Heart right ventricle (tissue), 16 donors: Measurements from ENCODE around the gene TSPAN11. TPM values are rescaled to one million over a fixed set of nuclear protein-coding genes. Genes with fewer than 3 reads are reported as not detected.

Experiments
- ATAC-seq, 8 donors: fragments of 200-7000 bp; cut with Tn5 transposase; one replicate each; pipeline ENCODE4 v1.9.1; 2020; ENCODE audit warnings: mild to moderate bottlenecking in 8 of 8, moderate library complexity in 8 of 8, moderate number of reproducible peaks in 1 of 8
- DNase-seq, 2 donors: peaks; one replicate each; pipeline ENCODE4 v3.0.0-alpha.2; 2020
- H3K27ac ChIP-seq, 10 donors: fragments of 200-600 bp; sonication (generic) in 2 of 10; one replicate each; pipeline versions ENCODE4 v1.5.0 to v1.8.0; 2020 to 2022; ENCODE audit warnings: mild to moderate bottlenecking in 3 of 10
- H3K27me3 ChIP-seq, 7 donors: fragments of 200-600 bp; one replicate each; pipeline ENCODE4 v1.8.0; 2021 to 2022; ENCODE audit warnings: mild to moderate bottlenecking in 2 of 7
- H3K36me3 ChIP-seq, 9 donors: fragments of 200-600 bp; sonication (generic) in 1 of 9; one replicate each; pipeline versions ENCODE4 v1.5.0 to v1.8.0; 2020 to 2022; ENCODE audit warnings: mild to moderate bottlenecking in 2 of 9
- H3K4me1 ChIP-seq, 9 donors: fragments of 200-600 bp; sonication (generic) in 1 of 9; one replicate each; pipeline versions ENCODE4 v1.5.0 to v1.8.0; 2020 to 2022; ENCODE audit warnings: mild to moderate bottlenecking in 4 of 9
- H3K4me3 ChIP-seq, 10 donors: fragments of 200-600 bp; sonication (generic) in 2 of 10; one replicate each; pipeline versions ENCODE4 v1.5.0 to v1.8.0; 2020 to 2022; ENCODE audit warnings: mild to moderate bottlenecking in 7 of 10, moderate library complexity in 2 of 10
- H3K9me3 ChIP-seq, 11 donors: fragments of 200-600 bp in 10 of 11; sonication (generic) in 2 of 11; one replicate each; pipeline versions ENCODE4 v1.5.0 to v1.8.0; 2013 to 2022; ENCODE audit warnings: mild to moderate bottlenecking in 2 of 11, control low read depth in 1 of 11, moderate library complexity in 1 of 11
- CTCF ChIP-seq, 9 donors: fragments of 200-600 bp; sonication (generic) in 2 of 9; IDR thresholded peaks; one replicate each; pipeline versions ENCODE4 v1.5.0 to v1.8.0; 2021 to 2022; ENCODE audit warnings: antibody characterized with exemption in 9 of 9, mild to moderate bottlenecking in 5 of 9, moderate library complexity in 1 of 9
- WGBS, 2 donors: extraction: QIAGEN DNeasy Blood & Tissue Kit; methylation state at CpG; one replicate each; pipeline ENCODE4 v1.1.7; 2013; ENCODE audit warnings: inconsistent platforms in 1 of 2; 5-methylcytosine and 5-hydroxymethylcytosine counted together
- intact Hi-C, 10 donors: fragments of 100-400 bp; cut with DNase I; formaldehyde crosslinking; loops; one replicate each; pipeline versions ENCODE4 v1.11.1 to v1.14.2; 2022
- polyA plus RNA-seq, 2 donors: library from polyadenylated mRNA; stranded (reverse); fragments of 200-250 nt; gene quantifications; one replicate each; pipeline ENCODE4 v1.2.3, GENCODE V29; 2013
- total RNA-seq, 10 donors: library from RNA; stranded (reverse); fragmentation: NEBNext Ultra II Directional in 3 of 10; extraction: Animal tissue kit (Norgen Biotek cat#: 25700) in 3 of 10; gene quantifications; one replicate each; pipeline versions ENCODE4 v1.2.1 to v1.2.4, GENCODE V29; 2021 to 2023
- donor health status: Arrhythmogenic right ventricular cardiomyopathy.
- donor health status: ischemic (EF 13 %, LVEDD 7.1; RV severe dilation, severe dysfunction).
- donor health status: healthy with polysubstance abuse.
- donor health status: DM: no; HTN: yes; CAD: no.
- donor health status: DM: no; HTN: no; CAD: no.
- donor health status: ischemic (EF 25% LVEDD 6.9; RV normal size, moderate dysfunction).
- donor health status: ischemic (EF 25% LVEDD 5.7; RV mildly dilated, moderate dysfunction).
- donor health status: healthy.
- donor health status: DM: yes; HTN: yes; CAD: no.
- donor health status: Ischemic cardiomyopathy.
- donor health status: ischemic (EF 35%, LVEDD 5.7; RV mildly dilated, moderate dysfunction).
- donor health status: nonischemic (EF 11% LVEDD 7.7; RV severe dilation, severe dysfunction).
- donor health status: DM: yes; HTN: yes; CAD: no.
- donor health status: PGD.
- donor health status: ischemic (EF 29% LVEDD 5.4; RV normal size, mild dysfunction).
- donor health status: nonischemic (EF 23%, LVEDD 6.1; RV moderate dilation, normal function).

TSPAN11 gene
- total and polyA plus RNA-seq, 12 donors = 0.60 to 2.9 (median 0.94) TPM

- no peak overlapping the region for H3K4me3 ChIP-seq
- TF ChIP-seq CTCF (IDR thresholded peaks at IDR 0.05) = no peak
- no peaks in the 10 kb centered on the region for H3K4me1 ChIP-seq
- WGBS, 2 donors = 82 to 84% methylated on average over 6 of the region's 6 CpGs
- no peaks in the 10 kb centered on the region for H3K9me3 ChIP-seq
- ATAC-seq (no peak), DNase-seq (no peak)
- H3K27ac ChIP-seq = no peak overlapping the region
- H3K36me3 ChIP-seq = no peaks in the 10 kb centered on the region
- intact Hi-C loops = no loop called here
- no peaks in the 10 kb centered on the region for H3K27me3 ChIP-seq
These were observed 92.4 kb downstream of the TSPAN11 start for GRCh38 chr12:31018790-31019505.

GRCh38 chr12:31019561-31019960 lies 93.0 kb downstream of the TSPAN11 start:
- no peaks in the 10 kb centered on the region for H3K27me3 ChIP-seq
- H3K9me3 ChIP-seq = no peaks in the 10 kb centered on the region
- ATAC-seq (no peak), DNase-seq (no peak)
- no peak overlapping the region for H3K4me3 ChIP-seq
- no peaks in the 10 kb centered on the region for H3K36me3 ChIP-seq
- H3K27ac ChIP-seq = no peak overlapping the region
- intact Hi-C loops = no loop called here
- no peak for TF ChIP-seq CTCF (IDR thresholded peaks at IDR 0.05)
- 94 to 96% methylated on average over 6 of the region's 6 CpGs for WGBS, 2 donors
- H3K4me1 ChIP-seq = no peaks in the 10 kb centered on the region

GRCh38 chr12:31019976-31020375 lies 93.4 kb downstream of the TSPAN11 start:
- Histone ChIP-seq H3K4me1 (no peaks in the 10 kb centered on the region), H3K27me3 (no peaks in the 10 kb centered on the region), H3K4me3 (no peak overlapping the region), H3K36me3 (no peaks in the 10 kb centered on the region), H3K27ac (no peak overlapping the region), H3K9me3 (no peaks in the 10 kb centered on the region)
- no peak for ATAC-seq
- no peak for DNase-seq
- WGBS, 2 donors = 84 to 88% methylated on average over 14 of the region's 14 CpGs
- no peak for TF ChIP-seq CTCF (IDR thresholded peaks at IDR 0.05)
- intact Hi-C loops = no loop called here

GRCh38 chr12:31020385-31021166 lies 94.0 kb downstream of the TSPAN11 start:
- Histone ChIP-seq H3K4me1 (no peaks in the 10 kb centered on the region), H3K27me3 (no peaks in the 10 kb centered on the region), H3K36me3 (no peaks in the 10 kb centered on the region), H3K27ac (no peak overlapping the region), H3K4me3 (no peak overlapping the region), H3K9me3 (no peaks in the 10 kb centered on the region)
- WGBS, 2 donors = 83 to 84% methylated on average over 11 of the region's 11 CpGs
- DNase-seq (no peak), ATAC-seq (no peak)
- TF ChIP-seq CTCF (IDR thresholded peaks at IDR 0.05) = no peak
- intact Hi-C loops = no loop called here
